Measurements from ENCODE around the gene HEATR5A. TPM values are rescaled to one million over a fixed set of nuclear protein-coding genes. Genes with fewer than 3 reads are reported as not detected.
A peak's percentile ranks its signal among the peaks of the same experiment; 100 is the strongest.
"Not testable (repeated sequence)": the region's sequence is repeated elsewhere in the genome, so short reads cannot be mapped to it uniquely, and the experiment has no call there.

Gene HEATR5A
- total RNA-seq, 1 experiment from 2014 or later = 31.6 TPM

GRCh38 chr14:31389946-31390345, 30.4 kb downstream of the HEATR5A start:
- DNase-seq (ENCODE audit: low spot score) = no peak

- no peak for DNase-seq (ENCODE audit: low spot score)
Measured at GRCh38 chr14:31388687-31389413, 31.5 kb downstream of the HEATR5A start.

DNA sequence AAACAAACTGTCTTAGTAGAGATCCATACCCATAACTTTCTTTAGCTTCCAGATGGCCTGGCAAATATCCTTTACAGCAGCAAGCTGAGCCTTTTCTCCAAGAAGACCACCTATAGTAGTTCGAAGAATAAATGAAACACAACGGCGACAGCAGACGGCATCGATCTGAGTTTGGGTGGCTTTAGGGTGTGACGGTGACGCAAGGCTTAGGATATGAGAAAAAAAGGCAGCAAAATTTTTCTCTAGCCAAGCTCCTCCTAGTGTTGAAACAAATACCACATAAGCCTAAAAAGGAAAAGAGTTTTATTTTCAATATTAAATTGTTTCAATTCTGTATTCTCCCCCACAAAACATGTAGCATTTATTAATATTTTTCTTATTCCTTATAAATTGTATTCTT, 33.3 kb downstream of the HEATR5A start:
- DNase-seq (ENCODE audit: low spot score) = no peak

- no peak for DNase-seq (ENCODE audit: low spot score)
Measured at GRCh38 chr14:31386271-31386670, 34.1 kb downstream of the HEATR5A start.

GRCh38 chr14:31382221-31382620, 38.1 kb downstream of the HEATR5A start:
- no peak for DNase-seq (ENCODE audit: low spot score)

DNA sequence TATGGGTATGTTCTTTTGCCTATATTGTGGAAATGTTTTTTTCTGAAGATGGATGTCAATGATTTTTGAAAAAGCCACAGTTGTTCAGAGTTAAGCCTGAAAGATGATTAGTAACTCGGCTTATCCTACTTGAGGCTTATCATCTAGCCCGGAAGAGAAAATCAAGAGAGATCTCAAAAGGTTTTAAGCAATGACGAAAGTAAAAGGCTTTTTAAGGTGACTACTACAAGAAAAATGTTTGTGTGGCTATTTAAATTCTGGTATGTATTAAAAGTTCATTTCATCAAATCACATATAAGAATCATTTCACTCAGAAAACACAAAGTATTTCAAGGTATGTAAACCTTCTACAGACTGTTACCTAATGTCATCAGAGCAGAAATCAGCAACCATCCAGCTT, 40.2 kb downstream of the HEATR5A start:
- no peak for DNase-seq (ENCODE audit: low spot score)

- not testable (repeated sequence) for DNase-seq (ENCODE audit: low spot score)
Measured at GRCh38 chr14:31379125-31379947, 41.0 kb downstream of the HEATR5A start.

DNA sequence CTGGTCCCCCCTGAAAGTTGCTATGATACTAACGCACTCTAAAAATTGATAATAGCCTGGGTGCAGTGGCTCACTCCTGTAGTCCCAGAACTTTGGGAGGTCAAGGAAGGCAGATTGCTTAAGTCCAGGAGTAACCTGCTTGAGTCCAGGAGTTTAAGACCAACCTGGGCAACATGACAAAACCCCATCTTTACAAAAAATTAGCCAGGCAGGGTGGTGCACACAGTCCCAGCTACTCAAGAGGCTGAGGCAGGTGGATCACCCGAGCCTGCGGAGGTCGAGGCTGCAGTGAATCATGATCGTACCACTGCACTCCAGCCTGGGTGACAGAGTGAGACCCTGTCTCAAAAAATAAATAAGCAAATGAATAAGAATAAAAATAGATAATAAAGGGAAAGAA, 42.9 kb downstream of the HEATR5A start:
- no peak for DNase-seq (ENCODE audit: low spot score)

GRCh38 chr14:31371646-31372045, 48.7 kb downstream of the HEATR5A start:
- DNase-seq (ENCODE audit: low spot score) = no peak

GRCh38 chr14:31363331-31364073, 56.8 kb downstream of the HEATR5A start:
- DNase-seq (ENCODE audit: low spot score) = no peak

DNA sequence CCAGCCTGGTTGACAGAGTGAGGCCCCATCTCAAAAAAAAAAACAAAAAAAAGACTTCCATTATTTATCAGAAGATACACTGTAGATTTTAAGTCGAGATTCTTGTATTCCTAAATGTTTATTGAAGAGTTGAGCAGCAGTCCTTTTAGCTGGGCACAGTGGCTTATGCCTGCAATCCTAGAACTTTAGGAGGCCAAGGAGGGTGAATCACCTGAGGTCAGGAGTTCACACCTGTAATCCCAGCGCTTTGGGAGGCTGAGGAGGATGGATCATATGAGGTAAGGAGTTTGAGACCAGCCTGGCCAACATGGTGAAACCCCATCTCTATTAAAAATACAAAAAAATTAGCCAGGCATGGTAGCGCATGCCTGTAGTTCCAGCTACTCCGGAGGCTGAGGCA, 57.6 kb downstream of the HEATR5A start:
- DNase-seq (ENCODE audit: low spot score) = no peak

DNA sequence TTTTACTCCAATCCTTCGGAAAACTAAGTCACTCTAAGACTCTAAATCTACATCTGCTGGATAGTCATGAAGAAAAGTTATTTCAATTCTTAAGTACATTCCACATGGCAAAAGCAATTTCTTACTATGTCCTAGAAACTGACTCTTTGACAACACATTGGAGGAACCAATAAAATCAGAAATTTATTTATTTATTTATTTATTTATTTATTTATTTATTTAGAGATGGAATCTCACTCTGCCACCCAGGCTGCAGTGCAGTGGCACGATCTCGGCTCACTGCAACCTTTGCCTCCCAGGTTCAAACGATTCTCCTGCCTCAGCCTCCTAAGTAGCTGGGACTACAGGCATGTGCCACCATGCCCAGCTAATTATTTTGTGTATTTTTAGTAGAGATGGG, 58.6 kb downstream of the HEATR5A start:
- DNase-seq (ENCODE audit: low spot score) = not testable (repeated sequence)

GRCh38 chr14:31360919-31361662, 59.3 kb downstream of the HEATR5A start:
- peak; percentile 39 for DNase-seq (ENCODE audit: low spot score)

- no peak for DNase-seq (ENCODE audit: low spot score)
Measured at GRCh38 chr14:31357279-31357678, 63.1 kb downstream of the HEATR5A start.

- DNase-seq (ENCODE audit: low spot score) = no peak
Measured at GRCh38 chr14:31346097-31346496, 74.3 kb downstream of the HEATR5A start.

GRCh38 chr14:31341280-31341679, 79.1 kb downstream of the HEATR5A start:
- no peak for DNase-seq (ENCODE audit: low spot score)

DNA sequence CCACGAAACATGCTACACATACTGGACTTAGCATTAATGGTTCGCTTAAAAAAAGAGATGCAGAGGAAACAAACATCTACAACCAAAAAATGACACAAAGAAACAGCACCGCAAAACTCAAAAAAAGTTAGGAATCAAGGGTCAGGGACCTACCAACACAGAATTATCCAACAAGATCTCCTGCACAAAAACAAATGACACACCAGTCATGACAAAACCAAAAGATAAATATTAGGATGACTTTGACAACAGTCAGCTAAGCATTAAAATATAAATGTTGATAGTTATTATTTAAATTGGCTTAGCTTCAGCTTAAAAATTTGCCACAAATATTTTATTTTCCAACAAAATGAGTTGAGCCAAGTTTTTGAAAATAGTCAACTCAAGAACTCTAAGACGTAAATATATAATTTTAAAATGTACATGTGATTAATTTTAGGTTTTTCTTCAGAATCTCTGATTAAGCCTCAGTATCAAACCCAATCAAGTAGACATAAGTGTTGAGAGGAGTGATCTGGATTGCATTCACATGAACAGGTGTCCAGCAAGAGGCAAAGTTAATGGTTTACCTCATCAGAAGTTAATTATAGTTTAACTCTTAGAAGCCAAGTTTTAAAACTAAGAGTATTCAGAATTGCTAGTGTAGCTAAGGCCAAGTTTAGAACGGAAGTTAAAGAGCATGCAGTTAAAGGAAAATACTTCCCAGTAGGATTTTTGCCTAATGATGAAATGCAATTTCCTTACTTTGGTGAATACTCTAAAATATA, 79.9 kb downstream of the HEATR5A start:
- DNase-seq (ENCODE audit: low spot score) = no peak

DNA sequence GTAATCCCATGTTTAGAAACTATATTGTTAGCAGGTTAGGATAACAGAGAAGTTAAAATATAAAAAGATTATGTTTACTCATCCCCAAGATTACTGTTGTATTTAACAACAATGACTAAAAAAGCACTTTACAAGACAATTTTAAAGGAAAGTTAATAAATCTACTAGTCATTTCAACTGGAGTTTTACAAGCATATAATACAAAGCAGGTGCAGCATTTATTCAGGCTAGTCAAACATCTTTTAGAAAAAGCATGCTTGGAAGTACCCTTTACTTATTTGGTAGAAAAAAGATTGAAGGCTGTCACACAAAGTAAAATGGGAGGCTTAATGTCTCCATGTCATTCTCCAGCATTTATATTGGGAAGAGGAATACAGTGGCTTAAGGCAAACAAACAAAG, 80.6 kb downstream of the HEATR5A start:
- no peak for DNase-seq (ENCODE audit: low spot score)

DNA sequence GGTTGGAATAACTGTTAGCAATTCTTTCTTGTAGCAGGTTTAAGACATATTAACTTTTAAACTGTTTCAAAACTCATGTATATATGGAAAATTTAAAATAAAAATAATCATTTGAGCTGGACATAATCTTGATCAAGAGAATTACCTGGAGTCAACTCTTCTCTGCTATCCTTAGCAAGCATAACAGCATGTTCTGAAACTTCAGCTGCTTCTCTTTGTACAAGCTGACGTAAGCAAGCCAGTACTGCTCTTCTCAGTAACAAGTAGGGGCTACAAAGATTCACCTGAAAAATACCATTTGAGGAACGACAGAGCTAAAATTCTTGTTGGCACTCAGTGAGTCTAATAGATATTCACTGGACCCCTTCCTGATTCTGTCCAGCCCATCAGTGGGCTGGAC, 83.0 kb downstream of the HEATR5A start:
- DNase-seq (ENCODE audit: low spot score) = no peak

GRCh38 chr14:31336646-31337045, 83.7 kb downstream of the HEATR5A start:
- DNase-seq (ENCODE audit: low spot score) = no peak

DNA sequence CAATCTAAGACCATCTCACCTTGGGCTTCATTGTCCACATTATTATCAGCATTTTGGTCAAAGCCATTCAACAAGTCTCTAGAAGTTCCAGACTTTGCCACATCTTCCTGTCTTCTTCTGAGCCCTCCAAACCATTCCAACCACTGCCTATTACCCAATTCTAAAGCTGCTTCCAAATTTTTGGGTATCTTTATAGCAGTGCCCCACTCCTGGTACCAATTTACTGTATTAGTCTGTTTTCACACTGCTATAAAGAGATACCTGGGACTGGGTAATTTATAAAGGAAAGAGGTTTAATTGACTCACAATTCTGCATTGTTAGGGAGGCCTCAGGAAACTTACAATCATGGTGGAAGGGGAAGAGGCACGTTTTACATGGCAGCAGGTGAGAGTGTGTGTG, 89.0 kb downstream of the HEATR5A start:
- not testable (repeated sequence) for DNase-seq (ENCODE audit: low spot score)
